Measurements from ENCODE around the gene UCMA. TPM values are rescaled to one million over a fixed set of nuclear protein-coding genes. Genes with fewer than 3 reads are reported as not detected.

Gene UCMA
- total RNA-seq, 1 donor from 2014 or later = not detected

- TF ChIP-seq, protein P1, sequence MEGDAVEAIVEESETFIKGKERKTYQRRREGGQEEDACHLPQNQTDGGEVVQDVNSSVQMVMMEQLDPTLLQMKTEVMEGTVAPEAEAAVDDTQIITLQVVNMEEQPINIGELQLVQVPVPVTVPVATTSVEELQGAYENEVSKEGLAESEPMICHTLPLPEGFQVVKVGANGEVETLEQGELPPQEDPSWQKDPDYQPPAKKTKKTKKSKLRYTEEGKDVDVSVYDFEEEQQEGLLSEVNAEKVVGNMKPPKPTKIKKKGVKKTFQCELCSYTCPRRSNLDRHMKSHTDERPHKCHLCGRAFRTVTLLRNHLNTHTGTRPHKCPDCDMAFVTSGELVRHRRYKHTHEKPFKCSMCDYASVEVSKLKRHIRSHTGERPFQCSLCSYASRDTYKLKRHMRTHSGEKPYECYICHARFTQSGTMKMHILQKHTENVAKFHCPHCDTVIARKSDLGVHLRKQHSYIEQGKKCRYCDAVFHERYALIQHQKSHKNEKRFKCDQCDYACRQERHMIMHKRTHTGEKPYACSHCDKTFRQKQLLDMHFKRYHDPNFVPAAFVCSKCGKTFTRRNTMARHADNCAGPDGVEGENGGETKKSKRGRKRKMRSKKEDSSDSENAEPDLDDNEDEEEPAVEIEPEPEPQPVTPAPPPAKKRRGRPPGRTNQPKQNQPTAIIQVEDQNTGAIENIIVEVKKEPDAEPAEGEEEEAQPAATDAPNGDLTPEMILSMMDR (conservative IDR thresholded peaks at IDR 0.05; ENCODE audit: low read depth, low read length) = no peak
- no peak overlapping the region for H3K4me3 ChIP-seq (ENCODE audit: low read depth, low read length)
- no peak for DNase-seq (ENCODE audit: low read depth)
Measured at GRCh38 chr10:13268310-13268709, 34.1 kb upstream of the UCMA start.

GRCh38 chr10:13263591-13263990 lies 29.4 kb upstream of the UCMA start:
- no peak overlapping the region for H3K4me3 ChIP-seq (ENCODE audit: low read depth, low read length)
- DNase-seq (ENCODE audit: low read depth) = no peak
- TF ChIP-seq, protein P1 (conservative IDR thresholded peaks at IDR 0.05; ENCODE audit: low read depth, low read length) = no peak

DNA sequence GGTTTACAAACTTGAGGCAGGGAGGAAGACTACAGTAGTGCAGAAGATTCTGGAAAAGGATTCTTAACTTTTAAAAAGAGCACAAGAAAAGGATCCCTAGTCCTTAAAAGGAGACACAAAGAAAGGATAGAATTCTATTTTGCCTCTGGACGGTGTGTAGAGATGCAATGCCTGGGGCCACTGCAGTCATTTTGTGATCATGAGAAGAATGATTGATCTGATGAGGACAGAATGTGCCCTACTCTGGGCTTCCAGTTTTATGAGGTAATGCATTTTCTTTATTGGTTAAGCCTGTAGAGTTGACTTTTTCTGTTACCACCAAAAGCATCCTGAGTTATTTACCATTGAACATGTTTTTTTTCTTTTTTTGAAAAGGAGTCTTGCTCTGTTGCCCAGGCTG lies 28.3 kb upstream of the UCMA start:
- TF ChIP-seq, protein P1 (conservative IDR thresholded peaks at IDR 0.05; ENCODE audit: low read depth, low read length) = no peak
- H3K4me3 ChIP-seq (ENCODE audit: low read depth, low read length) = no peak overlapping the region
- no peak for DNase-seq (ENCODE audit: low read depth)

GRCh38 chr10:13257621-13258140 lies 23.5 kb upstream of the UCMA start:
- H3K4me3 ChIP-seq (ENCODE audit: low read depth, low read length) = no peak overlapping the region

DNA sequence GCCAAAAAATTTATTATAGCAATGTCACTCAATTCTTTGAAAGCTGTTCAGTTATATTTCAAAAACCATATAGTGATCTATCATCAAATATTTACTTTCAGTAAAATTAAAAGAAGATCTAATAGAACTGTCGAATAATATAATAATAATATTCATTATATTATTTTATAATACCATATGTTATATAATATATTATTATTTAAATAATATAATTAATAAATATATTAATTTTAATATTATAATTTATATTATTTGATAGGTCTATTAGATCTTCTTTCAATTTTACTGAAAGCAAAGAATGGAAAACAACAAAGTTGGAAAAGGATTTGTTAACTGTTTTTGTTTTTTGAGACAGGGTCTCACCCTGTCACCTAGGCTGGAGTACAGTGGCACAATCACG lies 22.5 kb upstream of the UCMA start:
- no peak overlapping the region for H3K4me3 ChIP-seq (ENCODE audit: low read depth, low read length)
- TF ChIP-seq, protein P1 (conservative IDR thresholded peaks at IDR 0.05; ENCODE audit: low read depth, low read length) = no peak
- DNase-seq (ENCODE audit: low read depth) = no peak

More at GRCh38 chr10:13257621-13258140, 23.5 kb upstream of the UCMA start:
- TF ChIP-seq, protein P1 (conservative IDR thresholded peaks at IDR 0.05; ENCODE audit: low read depth, low read length) = no peak
- no peak for DNase-seq (ENCODE audit: low read depth)

- no peak for DNase-seq (ENCODE audit: low read depth)
- TF ChIP-seq, protein P1 (conservative IDR thresholded peaks at IDR 0.05; ENCODE audit: low read depth, low read length) = no peak
- no peak overlapping the region for H3K4me3 ChIP-seq (ENCODE audit: low read depth, low read length)
Measured at GRCh38 chr10:13253726-13254125, 19.6 kb upstream of the UCMA start.

DNA sequence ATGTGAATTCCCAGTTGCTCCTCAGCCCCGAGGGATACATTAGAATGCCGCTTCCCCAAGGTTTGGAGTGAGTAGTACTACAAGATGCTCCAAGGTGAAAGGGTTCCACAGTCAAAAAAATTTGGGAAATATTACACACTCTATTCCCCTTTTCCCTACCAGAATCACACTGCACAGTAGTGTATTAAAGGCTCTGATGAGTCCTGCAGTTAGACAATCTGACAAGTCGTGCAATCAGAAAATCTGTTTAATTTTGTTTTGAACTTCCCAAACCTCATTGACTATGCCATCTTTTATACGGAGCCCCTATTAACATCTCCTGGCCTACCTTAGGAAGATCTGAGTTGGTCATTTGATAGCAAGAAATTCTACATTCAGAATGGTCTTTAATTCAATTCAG lies 13.6 kb upstream of the UCMA start:
- no peak for DNase-seq (ENCODE audit: low read depth)
- TF ChIP-seq, protein P1 (conservative IDR thresholded peaks at IDR 0.05; ENCODE audit: low read depth, low read length) = no peak
- H3K4me3 ChIP-seq (ENCODE audit: low read depth, low read length) = no peak overlapping the region
